HG03558 (cell line): ENCODE measurements around the gene MAML1.

Experiments used
- ATAC-seq: cut with Tn5 transposase; IDR thresholded peaks from one replicate; pipeline ENCODE4 v1.9.1; 2021; ENCODE audit warnings: moderate number of reproducible peaks; ENCODE audit not compliant: unreplicated experiment; ENCODE audit errors: extremely low read depth

MAML1 gene

GRCh38 chr5:179802207-179802883 lies 69.7 kb downstream of the MAML1 start:
- ATAC-seq, result no peak

GRCh38 chr5:179802950-179803562 lies 70.4 kb downstream of the MAML1 start:
- no peak for ATAC-seq

- no peak for ATAC-seq
Measured at GRCh38 chr5:179803651-179804554, 71.3 kb downstream of the MAML1 start.

GRCh38 chr5:179804555-179804947 lies 71.9 kb downstream of the MAML1 start:
- no peak for ATAC-seq

- no peak for ATAC-seq
Measured at GRCh38 chr5:179805070-179805528, 72.5 kb downstream of the MAML1 start.

- ATAC-seq, result no peak
Measured at GRCh38 chr5:179805529-179806249, 73.1 kb downstream of the MAML1 start.

GRCh38 chr5:179806250-179807048 lies 73.8 kb downstream of the MAML1 start, which contains the start of gene MGAT4B:
Gene MGAT4B (minus strand): TSS chr5:179806866. CDS start chr5:179806583, 283 bp downstream.
- no peak for ATAC-seq

- ATAC-seq, result no peak
Measured at GRCh38 chr5:179812135-179812825, 79.7 kb downstream of the MAML1 start.

- no peak for ATAC-seq
Measured at GRCh38 chr5:179812997-179813607, 80.5 kb downstream of the MAML1 start.

GRCh38 chr5:179814090-179814489 lies 81.5 kb downstream of the MAML1 start:
- ATAC-seq, result no peak

GRCh38 chr5:179815491-179816249 lies 83.0 kb downstream of the MAML1 start:
- ATAC-seq, result no peak

GRCh38 chr5:179816401-179816795 lies 83.8 kb downstream of the MAML1 start:
- no peak for ATAC-seq

GRCh38 chr5:179816796-179817469 lies 84.3 kb downstream of the MAML1 start:
- no peak for ATAC-seq

GRCh38 chr5:179817470-179817840 lies 84.8 kb downstream of the MAML1 start:
- no peak for ATAC-seq

- no peak for ATAC-seq
Measured at GRCh38 chr5:179817890-179818745, 85.5 kb downstream of the MAML1 start.

GRCh38 chr5:179818746-179819295 lies 86.2 kb downstream of the MAML1 start:
- ATAC-seq, result peak; percentile 57
